Neural cell (in vitro differentiated cells): ENCODE data around the gene IKZF2. TPM values are rescaled to one million over a fixed set of nuclear protein-coding genes. Genes with fewer than 3 reads are reported as not detected.

ENCODE experiments used
- H2AFZ ChIP-seq: fragments of 200-600, 300-800 bp; sonication (generic), shearing (Covaris generic); 2 replicates; pipeline ENCODE4 v1.6.0; 2014; ENCODE audit warnings: low read depth, mild to moderate bottlenecking, antibody characterized with exemption, low read length, moderate library complexity
- H3F3A ChIP-seq: fragments of 200-600 bp; shearing (Covaris generic); 2 replicates; pipeline ENCODE4 v1.6.1; 2016; ENCODE audit warnings: mild to moderate bottlenecking, moderate library complexity, mixed read lengths, antibody characterized with exemption, low read length; ENCODE audit not compliant: insufficient read depth, poor library complexity, severe bottlenecking
- H3K27ac ChIP-seq: fragments of 200-600, 300-800 bp; sonication (generic), shearing (Covaris generic); 2 replicates; pipeline ENCODE4 v1.5.1; 2014; ENCODE audit warnings: mild to moderate bottlenecking, low read length, moderate library complexity
- H3K27me3 ChIP-seq: fragments of 300-800, 200-600 bp; sonication (generic), shearing (Covaris generic); 2 replicates; pipeline ENCODE4 v1.6.0; 2014; ENCODE audit warnings: mild to moderate bottlenecking, low read depth, low read length, moderate library complexity; ENCODE audit not compliant: insufficient read depth
- H3K36me3 ChIP-seq: fragments of 300-800, 200-600 bp; sonication (generic), shearing (Covaris generic); 2 replicates; pipeline ENCODE4 v1.5.1; 2014; ENCODE audit warnings: mild to moderate bottlenecking, antibody characterized with exemption, low read length, moderate library complexity; ENCODE audit not compliant: insufficient read depth
- H3K4me2 ChIP-seq: fragments of 300-800, 200-600 bp; sonication (generic), shearing (Covaris generic); 2 replicates; pipeline ENCODE4 v1.6.0; 2014; ENCODE audit warnings: mild to moderate bottlenecking, low read length
- H3K4me3 ChIP-seq: fragments of 300-800, 200-600 bp; sonication (generic), shearing (Covaris generic); 2 replicates; pipeline ENCODE4 v1.5.1; 2014; ENCODE audit warnings: mild to moderate bottlenecking, low read length, moderate library complexity
- H3K79me2 ChIP-seq: fragments of 200-600 bp; shearing (Covaris generic); replicated peaks from 2 replicates; pipeline ENCODE4 v1.6.0; 2014; ENCODE audit warnings: mild to moderate bottlenecking, low read length, moderate library complexity; ENCODE audit not compliant: insufficient read depth
- H3K9ac ChIP-seq: fragments of 300-800, 200-600 bp; sonication (generic), shearing (Covaris generic); 2 replicates; pipeline ENCODE4 v1.6.1; 2016; ENCODE audit warnings: mild to moderate bottlenecking, low read length, mixed read lengths
- H3K9me2 ChIP-seq: fragments of 200-600 bp; shearing (Covaris generic); 2 replicates; pipeline ENCODE4 v1.6.1; 2016; ENCODE audit warnings: mild to moderate bottlenecking, low read length, mixed read lengths; ENCODE audit not compliant: insufficient read depth
- H3K9me3 ChIP-seq: fragments of 200-600, 300-800 bp; sonication (generic), shearing (Covaris generic); 2 replicates; pipeline ENCODE4 v1.6.1; 2016; ENCODE audit warnings: mild to moderate bottlenecking, mixed run types, low read length, moderate library complexity, mixed read lengths
- H4K20me1 ChIP-seq: fragments of 200-600 bp; shearing (Covaris generic); 2 replicates; pipeline ENCODE4 v1.6.1; 2016; ENCODE audit warnings: mild to moderate bottlenecking, mixed run types; ENCODE audit not compliant: insufficient read depth
- CTCF ChIP-seq: fragments of 450-650 bp; IDR thresholded peaks from 2 replicates; pipeline ENCODE4 v1.5.1; 2014; ENCODE audit warnings: antibody characterized with exemption, mild to moderate bottlenecking, moderate library complexity; ENCODE audit not compliant: poor library complexity, severe bottlenecking
- EP300 ChIP-seq: fragments of 450-650 bp; conservative IDR thresholded peaks from 2 replicates; pipeline ENCODE4 v1.6.1; 2014; ENCODE audit warnings: antibody characterized with exemption, mild to moderate bottlenecking, moderate library complexity; ENCODE audit not compliant: poor library complexity, severe bottlenecking
- EZH2 ChIP-seq: fragments of 200-600, 300-800 bp; shearing (Covaris generic), sonication (generic); IDR thresholded peaks from 2 replicates; pipeline ENCODE4 v1.6.1; 2014; ENCODE audit warnings: antibody characterized with exemption, low read length, borderline replicate concordance, mild to moderate bottlenecking; ENCODE audit not compliant: insufficient read depth, poor library complexity, severe bottlenecking
- MXI1 ChIP-seq: fragments of 450-650 bp; conservative IDR thresholded peaks from 2 replicates; pipeline ENCODE4 v1.6.1; 2014; ENCODE audit warnings: antibody characterized with exemption, mild to moderate bottlenecking; ENCODE audit not compliant: poor library complexity, severe bottlenecking
- POLR2AphosphoS5 ChIP-seq: IDR thresholded peaks from 2 replicates; pipeline ENCODE4 v1.6.1; 2012
- RAD21 ChIP-seq: fragments of 450-650 bp; conservative IDR thresholded peaks from 2 replicates; pipeline ENCODE4 v1.6.1; 2014; ENCODE audit warnings: antibody characterized with exemption, mild to moderate bottlenecking, moderate library complexity
- SMC3 ChIP-seq: fragments of 450-650 bp; conservative IDR thresholded peaks from 2 replicates; pipeline ENCODE4 v1.6.1; 2014; ENCODE audit warnings: antibody characterized with exemption, mild to moderate bottlenecking, moderate library complexity; ENCODE audit not compliant: poor library complexity
- TAF1 ChIP-seq: IDR thresholded peaks from 2 replicates; pipeline ENCODE4 v1.6.1; 2012; ENCODE audit warnings: low read depth
- polyA plus RNA-seq: library from polyadenylated mRNA; depleted of rRNA; stranded (reverse); fragments of >200 nt; gene quantifications from 2 replicates; pipeline ENCODE4 v1.2.3, GENCODE V29; 2014
- TF ChIP-seq, protein P1 (sequence below): IDR thresholded peaks from 2 replicates; pipeline ENCODE4 v1.6.1; 2012; ENCODE audit warnings: borderline replicate concordance

Gene IKZF2
- polyA plus RNA-seq, 1 donor from 2014 or later = 5.6 TPM

DNA sequence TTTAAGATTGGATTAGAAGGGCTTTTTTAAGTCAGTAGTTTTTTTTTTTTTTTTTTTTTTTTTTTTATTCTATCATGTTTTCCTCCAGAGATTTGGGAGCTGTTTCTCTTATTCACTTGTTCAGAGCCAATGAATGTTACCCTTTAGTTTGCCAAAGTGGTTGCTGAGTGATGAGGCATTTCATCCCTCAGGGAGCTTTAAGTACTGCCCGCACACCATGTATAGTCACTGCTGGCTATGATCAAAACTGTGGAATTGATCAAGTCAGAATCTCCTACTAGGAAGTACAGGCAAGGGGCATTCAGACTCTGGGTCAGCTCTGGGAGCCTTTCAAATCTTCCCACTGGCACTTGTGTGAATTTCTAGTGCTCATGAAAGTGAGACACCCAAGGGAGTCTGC is 201.6 kb downstream of the IKZF2 start:
- TF ChIP-seq MXI1 = no peak
- TF ChIP-seq RAD21 = no peak
- no peak for TF ChIP-seq TAF1
- no peak for TF ChIP-seq EZH2
- no peak for TF ChIP-seq EP300
- no peak for TF ChIP-seq SMC3
- TF ChIP-seq CTCF = no peak
- no peak for TF ChIP-seq POLR2AphosphoS5
- TF ChIP-seq, protein P1, sequence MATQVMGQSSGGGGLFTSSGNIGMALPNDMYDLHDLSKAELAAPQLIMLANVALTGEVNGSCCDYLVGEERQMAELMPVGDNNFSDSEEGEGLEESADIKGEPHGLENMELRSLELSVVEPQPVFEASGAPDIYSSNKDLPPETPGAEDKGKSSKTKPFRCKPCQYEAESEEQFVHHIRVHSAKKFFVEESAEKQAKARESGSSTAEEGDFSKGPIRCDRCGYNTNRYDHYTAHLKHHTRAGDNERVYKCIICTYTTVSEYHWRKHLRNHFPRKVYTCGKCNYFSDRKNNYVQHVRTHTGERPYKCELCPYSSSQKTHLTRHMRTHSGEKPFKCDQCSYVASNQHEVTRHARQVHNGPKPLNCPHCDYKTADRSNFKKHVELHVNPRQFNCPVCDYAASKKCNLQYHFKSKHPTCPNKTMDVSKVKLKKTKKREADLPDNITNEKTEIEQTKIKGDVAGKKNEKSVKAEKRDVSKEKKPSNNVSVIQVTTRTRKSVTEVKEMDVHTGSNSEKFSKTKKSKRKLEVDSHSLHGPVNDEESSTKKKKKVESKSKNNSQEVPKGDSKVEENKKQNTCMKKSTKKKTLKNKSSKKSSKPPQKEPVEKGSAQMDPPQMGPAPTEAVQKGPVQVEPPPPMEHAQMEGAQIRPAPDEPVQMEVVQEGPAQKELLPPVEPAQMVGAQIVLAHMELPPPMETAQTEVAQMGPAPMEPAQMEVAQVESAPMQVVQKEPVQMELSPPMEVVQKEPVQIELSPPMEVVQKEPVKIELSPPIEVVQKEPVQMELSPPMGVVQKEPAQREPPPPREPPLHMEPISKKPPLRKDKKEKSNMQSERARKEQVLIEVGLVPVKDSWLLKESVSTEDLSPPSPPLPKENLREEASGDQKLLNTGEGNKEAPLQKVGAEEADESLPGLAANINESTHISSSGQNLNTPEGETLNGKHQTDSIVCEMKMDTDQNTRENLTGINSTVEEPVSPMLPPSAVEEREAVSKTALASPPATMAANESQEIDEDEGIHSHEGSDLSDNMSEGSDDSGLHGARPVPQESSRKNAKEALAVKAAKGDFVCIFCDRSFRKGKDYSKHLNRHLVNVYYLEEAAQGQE = no peak
- no peak overlapping the region for H3K27ac ChIP-seq
- H2AFZ ChIP-seq = no peak overlapping the region
- H3K27me3 ChIP-seq = no peaks in the 10 kb centered on the region
- no peaks in the 10 kb centered on the region for H3K36me3 ChIP-seq
- no peak overlapping the region for H3K9ac ChIP-seq
- no peak overlapping the region for H3K4me2 ChIP-seq
- no peaks in the 10 kb centered on the region for H3F3A ChIP-seq
- no peaks in the 10 kb centered on the region for H4K20me1 ChIP-seq
- no peaks in the 10 kb centered on the region for H3K79me2 ChIP-seq
- H3K9me3 ChIP-seq = no peaks in the 10 kb centered on the region
- H3K9me2 ChIP-seq = no peaks in the 10 kb centered on the region
- no peak overlapping the region for H3K4me3 ChIP-seq

Other genes with a start within 250 kb of the IKZF2 start
- gene SPAG16, start 132.9 kb upstream of the IKZF2 start, polyA plus RNA-seq = 75.4 and 76.9 TPM in 2 replicates